Measurements from ENCODE around the gene KTN1. TPM values are rescaled to one million over a fixed set of nuclear protein-coding genes. Genes with fewer than 3 reads are reported as not detected.

KTN1 gene
- total RNA-seq, 1 donor = 167 TPM

DNA sequence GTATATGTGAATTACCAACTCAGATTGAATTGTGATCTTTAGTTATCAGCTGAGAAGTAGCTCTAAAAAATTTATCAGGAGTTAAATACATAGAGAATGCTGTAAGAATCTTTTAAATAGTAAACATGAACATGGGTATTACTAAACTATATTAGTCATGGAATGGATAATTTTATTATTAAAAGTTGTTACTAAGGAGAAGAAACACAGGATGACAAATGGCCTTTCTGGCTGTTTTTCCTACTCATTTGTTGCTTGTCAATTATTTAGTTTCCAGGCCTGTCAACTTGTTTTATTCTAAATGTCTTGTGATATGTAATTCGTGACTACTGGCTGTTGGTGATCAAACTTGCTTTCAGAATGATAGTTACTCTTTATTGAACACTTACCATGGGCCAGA is 58.7 kb downstream of the KTN1 start:
- DNase-seq (ENCODE audit: low read depth) = no peak
- no peak overlapping the region for H3K4me3 ChIP-seq (ENCODE audit: low read depth, low read length)

DNA sequence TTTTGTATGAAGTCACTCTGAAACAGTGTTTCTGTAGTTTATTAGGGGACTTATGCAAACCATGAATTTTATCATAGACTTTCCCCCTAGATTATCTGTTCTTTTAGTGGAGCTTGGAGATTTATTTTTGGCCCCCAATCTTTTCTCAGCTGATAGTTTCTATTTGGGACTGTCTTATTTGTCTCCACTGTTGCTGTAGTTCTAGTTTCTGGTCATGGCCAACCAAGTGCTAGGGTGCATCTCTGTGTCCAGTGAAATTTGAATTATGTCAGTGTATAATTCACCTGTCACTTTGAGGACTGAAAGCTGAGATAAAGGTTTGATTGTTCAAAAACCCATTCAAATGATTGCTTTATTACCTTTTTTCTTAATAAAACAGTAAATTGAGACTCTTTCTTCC is 61.3 kb downstream of the KTN1 start:
- TF ChIP-seq, protein P1, sequence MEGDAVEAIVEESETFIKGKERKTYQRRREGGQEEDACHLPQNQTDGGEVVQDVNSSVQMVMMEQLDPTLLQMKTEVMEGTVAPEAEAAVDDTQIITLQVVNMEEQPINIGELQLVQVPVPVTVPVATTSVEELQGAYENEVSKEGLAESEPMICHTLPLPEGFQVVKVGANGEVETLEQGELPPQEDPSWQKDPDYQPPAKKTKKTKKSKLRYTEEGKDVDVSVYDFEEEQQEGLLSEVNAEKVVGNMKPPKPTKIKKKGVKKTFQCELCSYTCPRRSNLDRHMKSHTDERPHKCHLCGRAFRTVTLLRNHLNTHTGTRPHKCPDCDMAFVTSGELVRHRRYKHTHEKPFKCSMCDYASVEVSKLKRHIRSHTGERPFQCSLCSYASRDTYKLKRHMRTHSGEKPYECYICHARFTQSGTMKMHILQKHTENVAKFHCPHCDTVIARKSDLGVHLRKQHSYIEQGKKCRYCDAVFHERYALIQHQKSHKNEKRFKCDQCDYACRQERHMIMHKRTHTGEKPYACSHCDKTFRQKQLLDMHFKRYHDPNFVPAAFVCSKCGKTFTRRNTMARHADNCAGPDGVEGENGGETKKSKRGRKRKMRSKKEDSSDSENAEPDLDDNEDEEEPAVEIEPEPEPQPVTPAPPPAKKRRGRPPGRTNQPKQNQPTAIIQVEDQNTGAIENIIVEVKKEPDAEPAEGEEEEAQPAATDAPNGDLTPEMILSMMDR (IDR thresholded peaks at IDR 0.05; ENCODE audit: insufficient read depth, low read depth, low read length) = no peak
- no peak overlapping the region for H3K4me3 ChIP-seq (ENCODE audit: low read depth, low read length)
- DNase-seq (ENCODE audit: low read depth) = no peak

More for the DNA sequence above, 58.7 kb downstream of the KTN1 start:
- TF ChIP-seq, protein P1 (IDR thresholded peaks at IDR 0.05; ENCODE audit: insufficient read depth, low read depth, low read length) = no peak

DNA sequence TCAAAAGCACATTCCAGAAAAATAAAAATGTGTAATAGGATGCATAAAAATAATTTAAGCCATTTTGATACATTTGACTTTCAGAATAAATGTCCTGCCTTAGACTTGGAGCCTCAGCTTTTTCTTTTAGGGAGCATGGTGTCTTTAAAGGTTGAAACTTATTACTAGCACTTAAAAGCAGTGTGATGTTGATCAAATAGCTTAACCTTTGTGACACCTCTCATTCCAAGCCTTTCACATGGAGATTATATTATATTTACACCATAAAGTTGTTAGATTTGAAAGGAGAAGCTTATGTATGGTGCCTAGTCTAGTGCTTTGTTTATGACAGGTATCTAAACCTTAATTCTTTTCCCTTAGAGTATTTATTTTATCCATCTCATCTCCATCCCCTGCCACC is 61.9 kb downstream of the KTN1 start:
- H3K4me3 ChIP-seq (ENCODE audit: low read depth, low read length) = no peak overlapping the region
- DNase-seq (ENCODE audit: low read depth) = no peak
- TF ChIP-seq, protein P1 (IDR thresholded peaks at IDR 0.05; ENCODE audit: insufficient read depth, low read depth, low read length) = no peak

DNA sequence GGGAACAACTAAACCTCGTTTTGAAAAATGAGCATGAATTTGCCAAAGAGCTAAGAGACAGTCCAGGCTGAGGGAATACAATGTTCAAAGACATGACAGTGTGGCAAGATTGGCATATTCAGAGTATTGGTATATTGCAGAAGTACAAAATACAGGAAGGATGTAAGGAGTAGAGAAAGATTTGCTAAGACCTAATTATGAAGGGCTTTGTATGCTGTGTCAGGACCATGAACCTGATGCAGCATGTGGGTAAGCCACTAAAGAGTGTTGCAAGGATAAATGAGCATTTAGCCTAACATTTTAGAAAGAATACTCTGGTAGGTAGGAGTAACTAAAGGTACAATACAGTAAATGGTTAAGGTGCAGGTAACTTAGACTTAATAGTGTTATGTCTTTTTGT is 65.1 kb downstream of the KTN1 start:
- TF ChIP-seq, protein P1 (IDR thresholded peaks at IDR 0.05; ENCODE audit: insufficient read depth, low read depth, low read length) = no peak
- DNase-seq (ENCODE audit: low read depth) = no peak
- H3K4me3 ChIP-seq (ENCODE audit: low read depth, low read length) = no peak overlapping the region

DNA sequence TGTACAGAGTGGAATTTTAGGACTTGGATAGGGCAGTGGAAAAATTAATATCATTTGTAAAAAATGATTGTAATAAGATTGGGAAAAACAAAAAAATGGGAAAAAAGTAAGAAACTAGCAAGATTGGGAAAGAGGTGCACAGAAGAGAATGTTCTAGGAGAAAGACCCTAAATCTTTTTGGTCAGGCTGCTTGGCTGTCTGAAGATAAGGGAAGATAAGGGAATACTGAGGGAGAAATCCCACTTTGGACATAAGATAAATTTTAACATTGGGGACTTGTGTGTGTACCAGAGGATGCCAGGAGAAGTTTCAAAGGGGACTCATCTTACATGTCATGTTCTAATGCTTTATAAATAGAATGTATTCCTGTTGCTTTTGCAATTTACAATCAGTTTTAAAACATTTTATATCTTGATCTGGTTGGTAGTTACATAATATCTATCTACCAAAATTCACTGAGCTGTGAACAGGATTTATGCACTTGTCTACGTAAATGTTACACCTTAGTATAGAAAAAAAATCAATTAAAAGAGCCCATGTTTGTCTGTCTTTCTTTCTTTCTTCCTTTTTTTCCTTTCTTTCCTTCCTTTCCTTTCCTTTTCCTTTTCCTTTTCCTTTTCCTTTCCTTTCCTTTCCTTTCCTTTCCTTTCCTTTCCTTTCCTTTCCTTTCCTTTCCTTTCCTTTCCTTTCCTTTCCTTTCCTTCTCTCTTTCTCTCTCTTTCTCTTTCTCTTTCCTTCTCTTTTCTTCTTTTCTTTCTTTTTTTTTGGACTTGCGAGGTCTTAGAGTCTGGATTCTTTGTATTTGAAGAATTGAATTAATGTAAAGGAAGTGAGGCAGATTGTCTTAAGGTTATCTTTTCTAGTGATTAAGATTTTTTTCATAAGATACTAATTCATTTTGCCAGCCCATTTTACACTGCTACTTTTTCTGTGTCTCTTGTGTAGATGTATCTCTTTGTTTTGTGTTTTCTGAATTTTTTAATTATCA is 66.1 kb downstream of the KTN1 start:
- TF ChIP-seq, protein P1 (IDR thresholded peaks at IDR 0.05; ENCODE audit: insufficient read depth, low read depth, low read length) = no peak
- DNase-seq (ENCODE audit: low read depth) = no peak
- H3K4me3 ChIP-seq (ENCODE audit: low read depth, low read length) = no peak overlapping the region

DNA sequence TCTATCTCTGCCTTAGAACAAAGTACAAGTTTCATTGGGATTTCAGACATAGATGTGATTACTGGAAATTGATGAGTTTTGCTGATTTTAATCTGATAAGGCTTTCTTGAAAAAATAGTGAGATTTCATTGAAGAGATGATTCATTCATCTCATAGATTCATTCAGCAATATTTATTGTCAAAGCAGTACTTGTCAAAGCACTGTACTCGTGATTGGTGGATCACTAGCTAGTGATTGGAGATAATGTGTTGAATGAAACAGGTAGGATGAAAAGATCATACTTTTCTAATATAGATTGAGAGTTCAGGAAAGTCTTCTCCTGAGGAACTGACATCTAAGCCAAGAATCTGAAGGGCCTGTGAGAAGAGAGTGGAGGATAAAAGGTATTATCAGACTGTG is 71.0 kb downstream of the KTN1 start:
- TF ChIP-seq, protein P1 (IDR thresholded peaks at IDR 0.05; ENCODE audit: insufficient read depth, low read depth, low read length) = no peak
- no peak for DNase-seq (ENCODE audit: low read depth)
- no peak overlapping the region for H3K4me3 ChIP-seq (ENCODE audit: low read depth, low read length)

All from fibroblast of villous mesenchyme (primary cell).